SH-SY5Y (cell line): ENCODE measurements around the gene COL9A1.

ENCODE experiments used
- GATA2 ChIP-seq: IDR thresholded peaks from 2 replicates; pipeline ENCODE4 v1.6.1; 2011; ENCODE audit warnings: mild to moderate bottlenecking, low read depth, low read length
- GATA3 ChIP-seq: IDR thresholded peaks from 2 replicates; pipeline ENCODE4 v1.6.1; 2011; ENCODE audit warnings: low read depth, mild to moderate bottlenecking, low read length, moderate library complexity

DNA sequence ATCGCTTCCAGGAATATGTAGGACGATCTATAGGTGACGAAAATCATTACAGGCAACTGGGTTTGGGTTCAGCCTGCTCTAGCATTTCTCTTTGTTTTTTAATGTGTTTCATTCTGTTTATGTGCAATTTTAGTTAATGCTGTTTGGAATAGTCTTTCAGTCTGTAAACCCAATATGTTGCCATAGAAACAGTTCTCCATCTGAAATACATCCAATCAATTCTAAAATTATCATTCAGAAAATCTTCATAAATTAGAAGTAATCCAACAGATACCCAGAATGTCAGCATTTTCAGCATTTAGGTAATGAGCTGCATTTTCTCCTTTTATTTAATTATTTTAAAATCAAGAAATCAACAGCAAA is 34.8 kb upstream of the COL9A1 start:
- TF ChIP-seq GATA2 (no peak), GATA3 (no peak)
